ENCODE measurements around the gene SNX22.

SNX22 gene

GRCh38 chr15:64180235-64180824, 28.8 kb downstream of the SNX22 start:
- no peak overlapping the region for H3K4me3 ChIP-seq (ENCODE audit: low read length in 2 of 2)
- no peaks in the 10 kb centered on the region for H3K9me3 ChIP-seq (ENCODE audit: control insufficient read depth in 2 of 2, low read length in 2 of 2)
- peaks cover 10 to 15% of the 10 kb centered on the region in 2 donors for H3K36me3 ChIP-seq (ENCODE audit: control insufficient read depth in 2 of 2, insufficient read depth in 2 of 2, low read length in 2 of 2)
- no peaks in the 10 kb centered on the region for H3K4me1 ChIP-seq (ENCODE audit: control insufficient read depth, insufficient read depth, low read length)
- no peak overlapping the region for H3K27ac ChIP-seq (ENCODE audit: low read length)
- H3K9ac ChIP-seq (ENCODE audit: low read length in 2 of 2), result no peak overlapping the region
- H3K27me3 ChIP-seq (ENCODE audit: control insufficient read depth in 1 of 2, insufficient read depth in 2 of 2, low read length in 2 of 2), result no peaks in the 10 kb centered on the region

GRCh38 chr15:64182859-64183370, 31.4 kb downstream of the SNX22 start:
- Histone ChIP-seq H3K4me1 (ENCODE audit: control insufficient read depth, insufficient read depth, low read length) (no peaks in the 10 kb centered on the region), H3K9me3 (ENCODE audit: control insufficient read depth in 2 of 2, low read length in 2 of 2) (no peaks in the 10 kb centered on the region), H3K36me3 (ENCODE audit: control insufficient read depth in 2 of 2, insufficient read depth in 2 of 2, low read length in 2 of 2) (peaks cover 11 to 15% of the 10 kb centered on the region in 2 donors)

GRCh38 chr15:64185146-64185911, 33.8 kb downstream of the SNX22 start:
- no peaks in the 10 kb centered on the region for H3K4me1 ChIP-seq (ENCODE audit: control insufficient read depth, insufficient read depth, low read length)
- no peaks in the 10 kb centered on the region for H3K9me3 ChIP-seq (ENCODE audit: control insufficient read depth in 2 of 2, low read length in 2 of 2)
- H3K9ac ChIP-seq (ENCODE audit: low read length in 2 of 2), result no peak overlapping the region
- H3K27me3 ChIP-seq (ENCODE audit: control insufficient read depth in 1 of 2, insufficient read depth in 2 of 2, low read length in 2 of 2), result no peaks in the 10 kb centered on the region
- H3K27ac ChIP-seq (ENCODE audit: low read length), result no peak overlapping the region
- no peak overlapping the region for H3K4me3 ChIP-seq (ENCODE audit: low read length in 2 of 2)
- peaks cover 5 to 7% of the 10 kb centered on the region in 2 donors for H3K36me3 ChIP-seq (ENCODE audit: control insufficient read depth in 2 of 2, insufficient read depth in 2 of 2, low read length in 2 of 2)

More at GRCh38 chr15:64182859-64183370, 31.4 kb downstream of the SNX22 start:
- Histone ChIP-seq H3K27me3 (ENCODE audit: control insufficient read depth in 1 of 2, insufficient read depth in 2 of 2, low read length in 2 of 2) (no peaks in the 10 kb centered on the region), H3K27ac (ENCODE audit: low read length) (no peak overlapping the region), H3K4me3 (ENCODE audit: low read length in 2 of 2) (no peak overlapping the region), H3K9ac (ENCODE audit: low read length in 2 of 2) (no peak overlapping the region)

- no peak overlapping the region for H3K4me3 ChIP-seq (ENCODE audit: low read length in 2 of 2)
- peaks cover 0 to 7% of the 10 kb centered on the region in 2 donors for H3K36me3 ChIP-seq (ENCODE audit: control insufficient read depth in 2 of 2, insufficient read depth in 2 of 2, low read length in 2 of 2)
- H3K27ac ChIP-seq (ENCODE audit: low read length), result no peak overlapping the region
- no peak overlapping the region for H3K9ac ChIP-seq (ENCODE audit: low read length in 2 of 2)
- H3K9me3 ChIP-seq (ENCODE audit: control insufficient read depth in 2 of 2, low read length in 2 of 2), result no peaks in the 10 kb centered on the region
- H3K27me3 ChIP-seq (ENCODE audit: control insufficient read depth in 1 of 2, insufficient read depth in 2 of 2, low read length in 2 of 2), result no peaks in the 10 kb centered on the region
- no peaks in the 10 kb centered on the region for H3K4me1 ChIP-seq (ENCODE audit: control insufficient read depth, insufficient read depth, low read length)
These were observed 36.1 kb downstream of the SNX22 start for GRCh38 chr15:64187396-64188191.

- Histone ChIP-seq H3K27ac (ENCODE audit: low read length) (no peak overlapping the region), H3K36me3 (ENCODE audit: control insufficient read depth in 2 of 2, insufficient read depth in 2 of 2, low read length in 2 of 2) (peaks cover 0 to 6% of the 10 kb centered on the region in 2 donors), H3K27me3 (ENCODE audit: control insufficient read depth in 1 of 2, insufficient read depth in 2 of 2, low read length in 2 of 2) (no peaks in the 10 kb centered on the region), H3K4me1 (ENCODE audit: control insufficient read depth, insufficient read depth, low read length) (no peaks in the 10 kb centered on the region), H3K4me3 (ENCODE audit: low read length in 2 of 2) (no peak overlapping the region), H3K9me3 (ENCODE audit: control insufficient read depth in 2 of 2, low read length in 2 of 2) (no peaks in the 10 kb centered on the region), H3K9ac (ENCODE audit: low read length in 2 of 2) (no peak overlapping the region)
These were observed 40.7 kb downstream of the SNX22 start for GRCh38 chr15:64191971-64192830.

- no peaks in the 10 kb centered on the region for H3K27me3 ChIP-seq (ENCODE audit: control insufficient read depth in 1 of 2, insufficient read depth in 2 of 2, low read length in 2 of 2)
- H3K4me1 ChIP-seq (ENCODE audit: control insufficient read depth, insufficient read depth, low read length), result no peaks in the 10 kb centered on the region
- H3K9me3 ChIP-seq (ENCODE audit: control insufficient read depth in 2 of 2, low read length in 2 of 2), result no peaks in the 10 kb centered on the region
- H3K4me3 ChIP-seq (ENCODE audit: low read length in 2 of 2), result no peak overlapping the region
- H3K36me3 ChIP-seq (ENCODE audit: control insufficient read depth in 2 of 2, insufficient read depth in 2 of 2, low read length in 2 of 2), result peaks cover 0 to 6% of the 10 kb centered on the region in 2 donors
- no peak overlapping the region for H3K9ac ChIP-seq (ENCODE audit: low read length in 2 of 2)
- no peak overlapping the region for H3K27ac ChIP-seq (ENCODE audit: low read length)
These were observed 42.4 kb downstream of the SNX22 start for GRCh38 chr15:64193971-64194370.

GRCh38 chr15:64197425-64197824, 45.9 kb downstream of the SNX22 start:
- H3K27me3 ChIP-seq (ENCODE audit: control insufficient read depth in 1 of 2, insufficient read depth in 2 of 2, low read length in 2 of 2), result no peaks in the 10 kb centered on the region
- H3K4me3 ChIP-seq (ENCODE audit: low read length in 2 of 2), result no peak overlapping the region
- peaks cover under 1 to 14% of the 10 kb centered on the region in 2 donors for H3K36me3 ChIP-seq (ENCODE audit: control insufficient read depth in 2 of 2, insufficient read depth in 2 of 2, low read length in 2 of 2)
- H3K4me1 ChIP-seq (ENCODE audit: control insufficient read depth, insufficient read depth, low read length), result no peaks in the 10 kb centered on the region
- no peaks in the 10 kb centered on the region for H3K9me3 ChIP-seq (ENCODE audit: control insufficient read depth in 2 of 2, low read length in 2 of 2)
- no peak overlapping the region for H3K27ac ChIP-seq (ENCODE audit: low read length)
- H3K9ac ChIP-seq (ENCODE audit: low read length in 2 of 2), result no peak overlapping the region

- no peak overlapping the region for H3K4me3 ChIP-seq (ENCODE audit: low read length in 2 of 2)
- no peaks in the 10 kb centered on the region for H3K27me3 ChIP-seq (ENCODE audit: control insufficient read depth in 1 of 2, insufficient read depth in 2 of 2, low read length in 2 of 2)
- H3K4me1 ChIP-seq (ENCODE audit: control insufficient read depth, insufficient read depth, low read length), result no peaks in the 10 kb centered on the region
- no peak overlapping the region for H3K9ac ChIP-seq (ENCODE audit: low read length in 2 of 2)
- H3K9me3 ChIP-seq (ENCODE audit: control insufficient read depth in 2 of 2, low read length in 2 of 2), result no peaks in the 10 kb centered on the region
- peaks cover 9 to 15% of the 10 kb centered on the region in 2 donors for H3K36me3 ChIP-seq (ENCODE audit: control insufficient read depth in 2 of 2, insufficient read depth in 2 of 2, low read length in 2 of 2)
- no peak overlapping the region for H3K27ac ChIP-seq (ENCODE audit: low read length)
These were observed 53.7 kb downstream of the SNX22 start for GRCh38 chr15:64205202-64205601.

Data from stomach smooth muscle (tissue), 2 donors.